ENCODE measurements around the gene C17orf78. TPM values are rescaled to one million over a fixed set of nuclear protein-coding genes. Genes with fewer than 3 reads are reported as not detected.
"Not testable (repeated sequence)": the region's sequence is repeated elsewhere in the genome, so short reads cannot be mapped to it uniquely, and the experiment has no call there.

C17orf78 gene
- total and polyA plus RNA-seq, 3 experiments from 2014 or later: not detected

DNA sequence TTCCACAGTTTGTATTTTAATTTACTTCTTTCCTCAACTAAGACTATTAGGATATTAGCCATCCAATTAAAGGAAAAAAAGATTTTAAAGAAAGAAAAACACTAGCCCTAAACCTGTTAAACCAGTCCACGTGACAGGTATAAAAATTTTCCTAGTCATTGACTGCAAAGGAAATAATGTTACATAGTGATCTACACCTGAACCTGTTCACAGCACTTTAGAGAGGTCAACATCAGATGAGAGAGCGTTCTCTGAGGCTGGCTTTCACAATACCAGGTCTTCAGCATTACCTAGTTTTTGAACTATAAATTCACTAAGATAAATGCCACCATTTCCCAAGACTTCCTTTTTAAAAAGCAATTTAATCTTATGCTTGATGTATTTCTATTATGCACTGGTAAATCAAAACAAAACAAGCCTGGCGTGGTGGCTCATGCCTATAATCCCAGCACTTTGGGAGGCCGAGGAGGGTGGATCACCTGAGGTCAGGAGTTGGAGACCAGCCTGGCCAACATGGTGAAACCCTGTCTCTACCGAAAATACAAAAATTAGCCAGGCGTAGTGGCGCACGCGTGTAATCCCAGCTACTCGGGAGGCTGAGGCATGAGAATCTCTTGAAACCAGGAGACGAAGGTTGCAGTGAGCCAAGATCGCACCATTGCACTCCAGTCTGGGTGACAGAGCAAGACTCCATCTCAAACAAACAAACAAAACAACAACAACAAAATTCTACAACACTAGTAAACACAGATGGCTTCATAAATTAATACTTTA lies 18.8 kb upstream of the C17orf78 start:
- H3K4me1 Mint-ChIP-seq: peaks cover 13 to 26% (median 23%) of the 10 kb centered on the region in 3 donors
- H3K9me3 ChIP-seq (ENCODE audit: low read length); DNase-seq; H3K27me3 Mint-ChIP-seq; CTCF ChIA-PET; H3K27me3 ChIP-seq (ENCODE audit: insufficient read depth, low read length, poor library complexity, severe bottlenecking); H3K36me3 Mint-ChIP-seq; POLR2A ChIA-PET; H3K36me3 ChIP-seq (ENCODE audit: insufficient read depth, low read length); H3K9me3 Mint-ChIP-seq; H3K4me3 ChIP-seq (ENCODE audit: low read length): not testable (repeated sequence)
- H3K4me3 Mint-ChIP-seq: peak overlapping the region in 5 of 7 donors; percentile 0 to 90 (median 23)
- Histone ChIP-seq H3K4me1 (ENCODE audit: insufficient read depth, low read length) (peaks cover 13% of the 10 kb centered on the region), H3K27ac (ENCODE audit: low read depth, low read length) (peak overlapping the region; percentile 1)
- H3K27ac Mint-ChIP-seq: peak overlapping the region in 6 of 8 donors; percentile 77 to 98 (median 94)

DNA sequence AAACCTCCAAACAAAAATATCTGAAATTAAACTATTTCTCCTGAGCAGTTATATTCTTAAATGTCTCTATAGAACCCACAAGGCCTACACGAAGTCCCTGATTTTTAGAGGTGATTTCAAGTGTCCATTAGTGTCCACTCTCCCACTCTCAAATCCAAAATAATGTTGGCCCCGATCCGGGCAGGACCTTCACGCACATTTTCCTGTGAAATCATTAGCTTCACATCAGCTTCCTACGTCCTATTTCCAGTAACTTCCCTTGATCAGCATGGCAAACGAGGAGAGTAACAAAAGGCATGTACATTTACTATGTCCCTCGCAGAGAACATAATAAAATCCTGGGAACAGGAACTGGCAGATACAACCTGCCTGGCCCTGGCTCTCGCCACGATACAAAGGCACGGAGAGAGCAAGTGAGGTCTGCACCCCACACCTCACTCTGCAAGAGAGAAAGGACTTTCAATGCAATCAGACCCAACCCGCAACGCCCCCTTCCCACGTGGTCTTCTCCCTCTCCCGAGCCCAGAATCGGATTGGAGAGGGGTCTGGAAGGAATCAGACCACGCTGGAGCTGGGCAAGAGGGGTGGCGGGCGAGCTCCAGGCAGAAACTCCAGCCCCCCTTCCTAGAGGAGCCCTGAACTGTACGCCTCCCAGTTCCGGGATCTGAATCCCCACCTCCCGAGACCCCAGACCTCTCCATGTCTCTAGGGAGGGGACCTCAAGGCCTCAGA lies 17.5 kb upstream of the C17orf78 start:
- Histone ChIP-seq H3K36me3 (ENCODE audit: insufficient read depth, low read length) (no peaks in the 10 kb centered on the region), H3K4me3 (ENCODE audit: low read length) (peak overlapping the region; percentile 73), H3K4me1 (ENCODE audit: insufficient read depth, low read length) (peaks cover 13% of the 10 kb centered on the region), H3K27me3 (ENCODE audit: insufficient read depth, low read length, poor library complexity, severe bottlenecking) (no peaks in the 10 kb centered on the region), H3K9me3 (ENCODE audit: low read length) (no peaks in the 10 kb centered on the region), H3K27ac (ENCODE audit: low read depth, low read length) (peak overlapping the region; percentile 79)
- peak overlapping the region; percentile 63 to 98 (median 93) for H3K27ac Mint-ChIP-seq
- no peaks in the 10 kb centered on the region for H3K27me3 Mint-ChIP-seq
- CTCF ChIA-PET: interaction anchor here (0.6 to 2.8 kb wide), 3 partner anchors 14 to 253 kb away, joined by 3 to 11 read pairs (median 4); no protein-coding TSS in a partner anchor
- H3K4me3 Mint-ChIP-seq: peak overlapping the region; percentile 78 to 93 (median 89)
- no peaks in the 10 kb centered on the region for H3K9me3 Mint-ChIP-seq
- DNase-seq: peak in 4 of 5 donors; percentile 9 to 47 (median 26)
- POLR2A ChIA-PET: interaction anchor here (0.5 to 1.7 kb wide), 3 partner anchors 15 to 1600 kb away, joined by 3 to 7 read pairs (median 3); partner anchors contain the start of gene SYNRG
- H3K4me1 Mint-ChIP-seq: peaks cover 13 to 26% (median 23%) of the 10 kb centered on the region in 3 donors
- peaks cover 0 to 2% (median 0%) of the 10 kb centered on the region in 3 donors for H3K36me3 Mint-ChIP-seq

- H3K27ac ChIP-seq (ENCODE audit: low read depth, low read length): peak overlapping the region; percentile 79
- H3K4me1 ChIP-seq (ENCODE audit: insufficient read depth, low read length): peaks cover 13% of the 10 kb centered on the region
- peaks cover 13 to 26% (median 23%) of the 10 kb centered on the region in 3 donors for H3K4me1 Mint-ChIP-seq
- no peaks in the 10 kb centered on the region for H3K36me3 Mint-ChIP-seq
- H3K4me3 ChIP-seq (ENCODE audit: low read length): peak overlapping the region; percentile 73
- peak; percentile 90 to 93 (median 91) for DNase-seq
- peak overlapping the region in 7 of 8 donors; percentile 77 to 98 (median 93) for H3K27ac Mint-ChIP-seq
- peak overlapping the region; percentile 78 to 93 (median 89) for H3K4me3 Mint-ChIP-seq
- POLR2A ChIA-PET: interaction anchor here (0.6 to 1.7 kb wide), 3 partner anchors 124 to 1599 kb away, joined by 3 to 9 read pairs (median 7); partner anchors contain the start of gene SYNRG
- no peaks in the 10 kb centered on the region for H3K36me3 ChIP-seq (ENCODE audit: insufficient read depth, low read length)
- no peaks in the 10 kb centered on the region for H3K27me3 ChIP-seq (ENCODE audit: insufficient read depth, low read length, poor library complexity, severe bottlenecking)
- H3K9me3 ChIP-seq (ENCODE audit: low read length): no peaks in the 10 kb centered on the region
- H3K9me3 Mint-ChIP-seq: no peaks in the 10 kb centered on the region
- CTCF ChIA-PET: interaction anchor here (0.6 to 2.8 kb wide), 3 partner anchors 14 to 252 kb away, joined by 3 to 11 read pairs (median 4); no protein-coding TSS in a partner anchor
- H3K27me3 Mint-ChIP-seq: no peaks in the 10 kb centered on the region
These were observed 16.7 kb upstream of the C17orf78 start for GRCh38 chr17:37358830-37359681.

DNA sequence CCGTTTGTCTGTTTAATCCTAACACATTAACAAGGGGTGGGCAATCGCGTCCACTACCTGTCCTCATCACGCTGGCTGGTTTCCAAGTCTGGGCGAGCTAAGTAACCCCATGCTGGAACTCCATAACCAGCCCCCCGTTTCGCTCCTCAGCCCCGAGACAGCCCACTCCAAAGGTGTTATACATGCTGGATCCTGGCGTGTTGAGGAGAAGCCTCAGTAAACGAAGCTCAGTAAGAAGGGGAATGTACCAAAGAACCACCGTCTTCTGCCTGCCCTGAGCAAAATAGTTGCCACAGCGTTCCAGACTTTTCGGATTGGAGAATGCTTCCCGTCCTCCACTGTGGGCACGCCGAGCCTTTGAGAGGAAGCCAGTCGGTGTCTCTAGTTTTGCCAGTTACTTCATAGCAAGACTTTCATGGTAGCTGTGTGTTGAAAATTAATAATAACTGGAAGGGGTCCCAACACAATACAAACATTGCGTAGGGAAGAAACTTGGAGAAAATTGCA lies 16.1 kb upstream of the C17orf78 start:
- Histone ChIP-seq H3K4me3 (ENCODE audit: low read length) (peak overlapping the region; percentile 51), H3K27ac (ENCODE audit: low read depth, low read length) (peak overlapping the region; percentile 78), H3K36me3 (ENCODE audit: insufficient read depth, low read length) (no peaks in the 10 kb centered on the region), H3K27me3 (ENCODE audit: insufficient read depth, low read length, poor library complexity, severe bottlenecking) (no peaks in the 10 kb centered on the region), H3K4me1 (ENCODE audit: insufficient read depth, low read length) (peaks cover 13% of the 10 kb centered on the region), H3K9me3 (ENCODE audit: low read length) (no peaks in the 10 kb centered on the region)
- Mint-ChIP-seq H3K4me1 (peaks cover 13 to 23% (median 21%) of the 10 kb centered on the region in 3 donors), H3K27ac (peak overlapping the region; percentile 74 to 94 (median 88)), H3K4me3 (peak overlapping the region; percentile 71 to 93 (median 82)), H3K27me3 (no peaks in the 10 kb centered on the region), H3K9me3 (no peaks in the 10 kb centered on the region), H3K36me3 (no peaks in the 10 kb centered on the region)
- CTCF ChIA-PET: interaction anchor here (2.8 kb wide), 1 partner anchor 13 kb away, joined by 11 read pairs; no protein-coding TSS in a partner anchor
- no peak for DNase-seq
- POLR2A ChIA-PET: interaction anchor here (1.7 kb wide), 1 partner anchor 249 kb away, joined by 7 read pairs; the partner anchor contains the start of gene SYNRG

DNA sequence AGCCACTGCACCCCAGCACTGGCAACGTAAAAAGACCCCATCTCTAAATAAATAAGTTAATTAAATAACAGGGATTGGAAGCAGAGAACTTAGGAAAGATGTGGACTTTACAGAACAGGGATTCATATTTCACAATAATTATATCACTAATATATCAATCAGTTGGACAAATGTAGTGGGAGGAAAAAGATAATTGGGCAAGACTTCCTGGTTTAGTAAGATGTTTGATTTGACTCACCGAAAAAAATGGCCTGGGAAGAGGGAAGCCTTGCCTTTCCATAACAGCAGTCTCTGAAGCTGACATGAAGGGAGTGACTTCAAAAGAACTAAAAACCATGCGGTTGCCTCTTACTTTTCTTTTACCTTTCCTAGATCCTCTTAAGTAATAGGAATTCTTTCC lies 15.2 kb upstream of the C17orf78 start:
- H3K4me1 Mint-ChIP-seq: peaks cover 13 to 23% (median 21%) of the 10 kb centered on the region in 3 donors
- no peak overlapping the region for H3K27ac ChIP-seq (ENCODE audit: low read depth, low read length)
- H3K27me3 Mint-ChIP-seq: no peaks in the 10 kb centered on the region
- H3K36me3 Mint-ChIP-seq: no peaks in the 10 kb centered on the region
- H3K27me3 ChIP-seq (ENCODE audit: insufficient read depth, low read length, poor library complexity, severe bottlenecking): no peaks in the 10 kb centered on the region
- CTCF ChIA-PET: interaction anchor here (0.7 kb wide), 1 partner anchor 728 kb away, joined by 3 read pairs; no protein-coding TSS in a partner anchor
- H3K9me3 Mint-ChIP-seq: no peaks in the 10 kb centered on the region
- H3K4me3 ChIP-seq (ENCODE audit: low read length): no peak overlapping the region
- no peak for DNase-seq
- no peak overlapping the region for H3K27ac Mint-ChIP-seq
- peak overlapping the region in 1 of 7 donors; percentile 56 for H3K4me3 Mint-ChIP-seq
- no peaks in the 10 kb centered on the region for H3K9me3 ChIP-seq (ENCODE audit: low read length)
- H3K4me1 ChIP-seq (ENCODE audit: insufficient read depth, low read length): peaks cover 13% of the 10 kb centered on the region
- no peaks in the 10 kb centered on the region for H3K36me3 ChIP-seq (ENCODE audit: insufficient read depth, low read length)
- POLR2A ChIA-PET: no interaction called here

- Histone ChIP-seq H3K27me3 (ENCODE audit: insufficient read depth, low read length, poor library complexity, severe bottlenecking) (no peaks in the 10 kb centered on the region), H3K4me1 (ENCODE audit: insufficient read depth, low read length) (peaks cover 13% of the 10 kb centered on the region), H3K27ac (ENCODE audit: low read depth, low read length) (no peak overlapping the region), H3K4me3 (ENCODE audit: low read length) (no peak overlapping the region), H3K36me3 (ENCODE audit: insufficient read depth, low read length) (no peaks in the 10 kb centered on the region), H3K9me3 (ENCODE audit: low read length) (no peaks in the 10 kb centered on the region)
- DNase-seq: no peak
- Mint-ChIP-seq H3K36me3 (no peaks in the 10 kb centered on the region), H3K27ac (peak overlapping the region in 2 of 8 donors; percentile 5 to 58), H3K9me3 (no peaks in the 10 kb centered on the region), H3K27me3 (no peaks in the 10 kb centered on the region), H3K4me3 (peak overlapping the region in 1 of 7 donors; percentile 56), H3K4me1 (peaks cover 13 to 23% (median 21%) of the 10 kb centered on the region in 3 donors)
- POLR2A ChIA-PET: no interaction called here
- CTCF ChIA-PET: interaction anchor here (0.7 kb wide), 1 partner anchor 729 kb away, joined by 3 read pairs; no protein-coding TSS in a partner anchor
These were observed 14.2 kb upstream of the C17orf78 start for GRCh38 chr17:37361543-37361942.

DNA sequence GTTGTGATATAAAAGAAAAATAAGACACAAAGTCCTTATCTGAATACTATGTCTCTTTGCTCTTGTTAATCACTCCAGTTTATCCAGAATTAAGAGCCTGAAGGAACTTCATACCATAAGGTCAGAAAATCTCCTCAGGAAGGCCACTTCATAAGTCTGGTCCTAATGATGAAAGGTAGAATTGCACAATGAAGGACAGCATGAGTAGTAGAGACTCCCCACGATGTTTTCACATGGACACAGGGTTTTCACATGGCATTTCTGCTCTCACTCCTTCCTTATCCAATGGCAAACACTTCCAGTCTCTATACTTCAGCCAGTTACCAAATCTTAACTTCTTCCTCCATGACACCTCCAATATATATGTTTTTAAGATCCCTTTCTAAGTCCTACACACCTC lies 10.2 kb upstream of the C17orf78 start:
- Mint-ChIP-seq H3K4me1 (no peaks in the 10 kb centered on the region), H3K27ac (no peak overlapping the region), H3K4me3 (no peak overlapping the region), H3K36me3 (no peaks in the 10 kb centered on the region), H3K9me3 (no peaks in the 10 kb centered on the region), H3K27me3 (no peaks in the 10 kb centered on the region)
- Histone ChIP-seq H3K9me3 (ENCODE audit: low read length) (no peaks in the 10 kb centered on the region), H3K4me3 (ENCODE audit: low read length) (no peak overlapping the region), H3K27ac (ENCODE audit: low read depth, low read length) (no peak overlapping the region), H3K4me1 (ENCODE audit: insufficient read depth, low read length) (no peaks in the 10 kb centered on the region), H3K36me3 (ENCODE audit: insufficient read depth, low read length) (no peaks in the 10 kb centered on the region), H3K27me3 (ENCODE audit: insufficient read depth, low read length, poor library complexity, severe bottlenecking) (no peaks in the 10 kb centered on the region)
- CTCF ChIA-PET: interaction anchor here (1.0 kb wide), 1 partner anchor 8 kb away, joined by 5 read pairs; no protein-coding TSS in a partner anchor
- no peak for DNase-seq
- POLR2A ChIA-PET: no interaction called here
